Sigmoid colon (tissue), 7 donors: ENCODE measurements around the gene LTC4S. TPM values are rescaled to one million over a fixed set of nuclear protein-coding genes. Genes with fewer than 3 reads are reported as not detected.
A peak's percentile ranks its signal among the peaks of the same experiment; 100 is the strongest.

Experiments
- DNase-seq: peaks from one replicate; pipeline ENCODE4 v3.0.0-alpha.2; 2019
- H3K27ac ChIP-seq, 4 donors: fragments of 200-600 bp; sonication (generic); one replicate each; pipeline ENCODE4 v1.5.1; 2016 to 2019; ENCODE audit warnings: mild to moderate bottlenecking in 1 of 4
- H3K27me3 ChIP-seq, 3 donors: fragments of 200-600 bp; sonication (generic); one replicate each; pipeline ENCODE4 v1.5.1; 2019; ENCODE audit warnings: mild to moderate bottlenecking in 1 of 3
- H3K36me3 ChIP-seq, 4 donors: fragments of 200-600 bp; sonication (generic); one replicate each; pipeline ENCODE4 v1.5.1; 2016 to 2019
- H3K4me1 ChIP-seq, 4 donors: fragments of 200-600 bp; sonication (generic); one replicate each; pipeline ENCODE4 v1.5.1; 2017 to 2019
- H3K4me3 ChIP-seq, 4 donors: fragments of 200-600 bp; sonication (generic); one replicate each; pipeline ENCODE4 v1.5.1; 2017 to 2019; ENCODE audit warnings: mild to moderate bottlenecking in 2 of 4, moderate library complexity in 1 of 4
- H3K9me3 ChIP-seq, 4 donors: fragments of 200-600 bp in 3 of 4; sonication (generic) in 3 of 4; one replicate each; pipeline versions ENCODE4 v1.5.1 to v1.6.1; 2013 to 2019
- EP300 ChIP-seq, 4 donors: sonication (generic); formaldehyde crosslinking; IDR thresholded peaks; one replicate each; pipeline ENCODE4 v1.6.1; 2017; ENCODE audit warnings: antibody characterized with exemption in 4 of 4
- POLR2A ChIP-seq, 2 donors: fragments of 450-650 bp; IDR thresholded peaks; one replicate each; pipeline ENCODE4 v1.6.1; 2016; ENCODE audit warnings: antibody characterized with exemption in 2 of 2, mild to moderate bottlenecking in 2 of 2, moderate library complexity in 2 of 2
- POLR2AphosphoS5 ChIP-seq, 4 donors: sonication (generic); formaldehyde crosslinking; IDR thresholded peaks; one replicate each; pipeline ENCODE4 v1.6.1; 2017; ENCODE audit warnings: antibody characterized with exemption in 4 of 4
- WGBS, 2 donors: extraction: QIAGEN DNeasy Blood & Tissue Kit; methylation state at CpG; one replicate each; pipeline ENCODE4 v1.1.7; 2013; 5-methylcytosine and 5-hydroxymethylcytosine counted together
- intact Hi-C: fragments of 100-400 bp; cut with DNase I; formaldehyde crosslinking; loops from one replicate; pipeline ENCODE4 v1.15.1; 2023
- polyA plus RNA-seq, 3 donors: library from polyadenylated mRNA; stranded (reverse); fragments of 200-250 nt; gene quantifications; one replicate each; pipeline ENCODE4 v1.2.3, GENCODE V29; 2013
- total RNA-seq, 4 donors: library from RNA; depleted of rRNA; stranded (reverse); fragments of >200 nt; gene quantifications; one replicate each; pipeline ENCODE4 v1.1.0, GENCODE V29; 2016
- TF ChIP-seq, protein P1 (sequence below), 4 experiments: fragments of 450-650 bp in 3 of 4; fragments of 200-600 bp in 1 of 4; IDR thresholded peaks; one replicate each; pipeline ENCODE4 v1.5.1; 2016 to 2019; ENCODE audit warnings: antibody characterized with exemption in 4 of 4, mild to moderate bottlenecking in 3 of 4, moderate library complexity in 2 of 4
- donor health status: healthy with polysubstance abuse.
- donor health status: Bipolar disorder and iron deficiency.
- donor health status: healthy.

The LTC4S gene
- total and polyA plus RNA-seq, 7 donors, result 1.5 to 6.1 (median 4.3) TPM; not detected in 1

GRCh38 chr5:179814090-179814489 lies 20.3 kb downstream of the LTC4S start:
- 86 to 89% methylated on average over 3 of the region's 3 CpGs for WGBS, 2 donors
- DNase-seq, result no peak
- H3K27ac ChIP-seq, result no peak overlapping the region
- H3K4me3 ChIP-seq, result no peak overlapping the region
- TF ChIP-seq EP300 (IDR thresholded peaks at IDR 0.05), result no peak
- TF ChIP-seq POLR2AphosphoS5 (IDR thresholded peaks at IDR 0.05), result no peak
- TF ChIP-seq, protein P1, sequence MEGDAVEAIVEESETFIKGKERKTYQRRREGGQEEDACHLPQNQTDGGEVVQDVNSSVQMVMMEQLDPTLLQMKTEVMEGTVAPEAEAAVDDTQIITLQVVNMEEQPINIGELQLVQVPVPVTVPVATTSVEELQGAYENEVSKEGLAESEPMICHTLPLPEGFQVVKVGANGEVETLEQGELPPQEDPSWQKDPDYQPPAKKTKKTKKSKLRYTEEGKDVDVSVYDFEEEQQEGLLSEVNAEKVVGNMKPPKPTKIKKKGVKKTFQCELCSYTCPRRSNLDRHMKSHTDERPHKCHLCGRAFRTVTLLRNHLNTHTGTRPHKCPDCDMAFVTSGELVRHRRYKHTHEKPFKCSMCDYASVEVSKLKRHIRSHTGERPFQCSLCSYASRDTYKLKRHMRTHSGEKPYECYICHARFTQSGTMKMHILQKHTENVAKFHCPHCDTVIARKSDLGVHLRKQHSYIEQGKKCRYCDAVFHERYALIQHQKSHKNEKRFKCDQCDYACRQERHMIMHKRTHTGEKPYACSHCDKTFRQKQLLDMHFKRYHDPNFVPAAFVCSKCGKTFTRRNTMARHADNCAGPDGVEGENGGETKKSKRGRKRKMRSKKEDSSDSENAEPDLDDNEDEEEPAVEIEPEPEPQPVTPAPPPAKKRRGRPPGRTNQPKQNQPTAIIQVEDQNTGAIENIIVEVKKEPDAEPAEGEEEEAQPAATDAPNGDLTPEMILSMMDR (IDR thresholded peaks at IDR 0.05), result no peak
- no peak for TF ChIP-seq POLR2A (IDR thresholded peaks at IDR 0.05)
- H3K4me1 ChIP-seq, result peaks cover 0 to 27% (median 25%) of the 10 kb centered on the region in 4 donors
- peaks cover 0 to 14% (median 0%) of the 10 kb centered on the region in 4 donors for H3K36me3 ChIP-seq
- no peaks in the 10 kb centered on the region for H3K27me3 ChIP-seq
- no peaks in the 10 kb centered on the region for H3K9me3 ChIP-seq
- intact Hi-C loops, result no loop called here

GRCh38 chr5:179815491-179816249 lies 21.9 kb downstream of the LTC4S start:
- no peak for DNase-seq
- H3K4me1 ChIP-seq, result peaks cover 0 to 42% (median 39%) of the 10 kb centered on the region in 4 donors
- intact Hi-C loops, result no loop called here
- TF ChIP-seq, protein P1 (IDR thresholded peaks at IDR 0.05), result no peak
- TF ChIP-seq EP300 (IDR thresholded peaks at IDR 0.05) (no peak), POLR2A (IDR thresholded peaks at IDR 0.05) (no peak), POLR2AphosphoS5 (IDR thresholded peaks at IDR 0.05) (no peak)
- no peak overlapping the region for H3K27ac ChIP-seq
- H3K36me3 ChIP-seq, result peaks cover 0 to 14% (median 0%) of the 10 kb centered on the region in 4 donors
- no peak overlapping the region for H3K4me3 ChIP-seq
- no peaks in the 10 kb centered on the region for H3K9me3 ChIP-seq
- H3K27me3 ChIP-seq, result no peaks in the 10 kb centered on the region
- WGBS, 2 donors, result 94 to 97% methylated on average over 21 of the region's 21 CpGs

DNA sequence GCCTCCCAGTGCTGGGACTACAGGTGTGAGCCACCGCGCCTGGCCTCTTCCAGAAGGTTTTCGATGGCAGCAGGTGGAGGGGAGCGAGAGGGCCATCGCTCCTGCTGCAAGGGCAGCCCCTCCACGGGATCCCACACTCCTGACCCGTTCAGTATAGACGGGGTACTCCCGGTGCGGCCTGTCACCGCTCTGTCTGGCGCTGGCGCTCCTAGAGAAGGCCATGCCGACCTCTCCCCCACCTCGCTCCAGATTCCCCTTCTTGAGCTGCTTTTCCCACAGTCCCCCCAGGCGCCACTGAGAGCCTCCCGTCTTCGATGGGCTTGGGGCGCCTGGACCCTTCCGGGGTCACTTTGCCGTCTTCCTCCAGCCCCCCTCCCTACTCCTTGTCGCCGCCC lies 22.6 kb downstream of the LTC4S start:
- H3K27me3 ChIP-seq, result no peaks in the 10 kb centered on the region
- peak overlapping the region; percentile 97 to 100 (median 99) for H3K27ac ChIP-seq
- H3K4me1 ChIP-seq, result peaks cover 0 to 42% (median 39%) of the 10 kb centered on the region in 4 donors
- WGBS, 2 donors, result 65 to 72% methylated on average over 23 of the region's 23 CpGs
- H3K36me3 ChIP-seq, result peaks cover 0 to 14% (median 0%) of the 10 kb centered on the region in 4 donors
- no peak for TF ChIP-seq EP300 (IDR thresholded peaks at IDR 0.05)
- no peak for TF ChIP-seq POLR2A (IDR thresholded peaks at IDR 0.05)
- TF ChIP-seq, protein P1 (IDR thresholded peaks at IDR 0.05), result no peak
- no peak for TF ChIP-seq POLR2AphosphoS5 (IDR thresholded peaks at IDR 0.05)
- intact Hi-C loops, result no loop called here
- H3K4me3 ChIP-seq, result peak overlapping the region; percentile 35 to 74 (median 58)
- H3K9me3 ChIP-seq, result no peaks in the 10 kb centered on the region
- DNase-seq, result no peak

DNA sequence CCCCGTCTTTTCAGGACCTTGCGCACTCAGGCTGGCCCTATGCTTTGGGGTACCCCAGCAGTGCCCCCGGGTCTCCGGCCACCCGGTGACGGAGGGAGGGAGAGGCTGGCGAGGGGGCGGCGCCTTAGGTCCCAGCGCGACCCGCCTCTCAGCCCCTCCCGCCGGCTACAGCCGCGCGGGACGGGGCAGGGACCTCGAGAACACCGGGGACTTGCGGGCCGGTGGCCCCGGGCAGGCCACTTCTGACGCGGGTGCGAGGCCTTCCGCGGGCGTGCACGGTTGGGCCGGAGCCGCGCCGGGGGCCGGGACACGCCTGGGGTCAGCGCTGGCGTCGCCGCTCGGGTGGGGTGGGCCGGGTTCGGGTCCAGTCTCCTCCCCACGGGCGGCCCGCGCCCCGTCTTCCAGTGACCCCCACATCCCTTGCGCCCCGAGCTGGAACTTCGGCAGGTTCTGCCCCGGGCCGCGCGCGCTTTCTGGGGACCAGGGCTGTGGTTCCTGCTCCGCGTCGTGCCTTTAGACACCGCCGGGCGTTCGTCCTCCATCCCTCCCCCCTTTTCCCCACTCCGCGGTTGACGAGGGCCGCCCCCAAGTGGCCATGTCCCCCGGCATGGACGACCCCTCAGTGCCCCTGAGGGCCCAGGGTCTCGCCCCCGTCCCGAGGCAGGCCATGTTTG lies 23.1 kb downstream of the LTC4S start:
- Histone ChIP-seq H3K27me3 (no peaks in the 10 kb centered on the region), H3K4me1 (peaks cover 0 to 44% (median 40%) of the 10 kb centered on the region in 4 donors), H3K4me3 (peak overlapping the region; percentile 35 to 74 (median 58)), H3K36me3 (peaks cover 0 to 14% (median 0%) of the 10 kb centered on the region in 4 donors), H3K27ac (peak overlapping the region; percentile 97 to 100 (median 99)), H3K9me3 (no peaks in the 10 kb centered on the region)
- intact Hi-C loops, result no loop called here
- WGBS, 2 donors, result 2% methylated on average over 72 of the region's 72 CpGs
- DNase-seq, result no peak
- TF ChIP-seq, protein P1 (IDR thresholded peaks at IDR 0.05), result peak in 1 of 4 experiments; percentile 12
- TF ChIP-seq EP300 (IDR thresholded peaks at IDR 0.05) (no peak), POLR2AphosphoS5 (IDR thresholded peaks at IDR 0.05) (peak in 3 of 4 donors; percentile 16 to 40 (median 24))
